Gastroesophageal sphincter (tissue), 4 donors: ENCODE results near the gene PDZD4. TPM values are rescaled to one million over a fixed set of nuclear protein-coding genes. Genes with fewer than 3 reads are reported as not detected.

Experiments
- ATAC-seq: fragments of 150-250 bp; one replicate; pipeline ENCODE4 v1.9.1; 2016; ENCODE audit warnings: mild to moderate bottlenecking, moderate library complexity
- H3K27ac ChIP-seq, 4 donors: fragments of 200-600 bp; sonication (generic) in 3 of 4; 1 replicate in 3 of 4; 2 replicates in 1 of 4; pipeline ENCODE4 v1.5.1; 2016 to 2019
- H3K27me3 ChIP-seq: fragments of 200-600 bp; sonication (generic); one replicate; pipeline ENCODE4 v1.5.1; 2019
- H3K36me3 ChIP-seq, 2 donors: fragments of 200-600 bp; sonication (generic); one replicate each; pipeline ENCODE4 v1.5.1; 2019; ENCODE audit warnings: control low read depth in 1 of 2
- H3K4me1 ChIP-seq, 3 donors: fragments of 200-600 bp; sonication (generic); 1 replicate in 2 of 3; 2 replicates in 1 of 3; pipeline ENCODE4 v1.5.1; 2016 to 2019; ENCODE audit warnings: control low read depth in 2 of 3
- H3K4me3 ChIP-seq, 2 donors: fragments of 200-600 bp; sonication (generic); one replicate each; pipeline ENCODE4 v1.5.1; 2019; ENCODE audit warnings: mild to moderate bottlenecking in 1 of 2, moderate library complexity in 1 of 2
- H3K9me3 ChIP-seq, 3 donors: fragments of 200-600 bp; sonication (generic); one replicate each; pipeline ENCODE4 v1.5.1; 2017 to 2019; ENCODE audit warnings: control low read depth in 2 of 3
- CTCF ChIP-seq, 4 experiments: fragments of 200-600 bp in 2 of 4; fragments of 450-650 bp in 2 of 4; sonication (generic) in 1 of 4; IDR thresholded peaks; one replicate each; pipeline ENCODE4 v1.5.1; 2017 to 2019; ENCODE audit warnings: antibody characterized with exemption in 4 of 4, mild to moderate bottlenecking in 2 of 4, moderate library complexity in 2 of 4
- EP300 ChIP-seq: sonication (generic); formaldehyde crosslinking; IDR thresholded peaks from one replicate; pipeline ENCODE4 v1.6.1; 2017; ENCODE audit warnings: antibody characterized with exemption, mild to moderate bottlenecking
- POLR2A ChIP-seq, 2 donors: fragments of 450-650 bp; IDR thresholded peaks; one replicate each; pipeline ENCODE4 v1.6.1; 2017; ENCODE audit warnings: antibody characterized with exemption in 2 of 2, mild to moderate bottlenecking in 2 of 2, moderate library complexity in 1 of 2
- POLR2AphosphoS5 ChIP-seq: sonication (generic); formaldehyde crosslinking; IDR thresholded peaks from one replicate; pipeline ENCODE4 v1.6.1; 2017; ENCODE audit warnings: antibody characterized with exemption
- WGBS, 2 donors: methylation state at CpG; one replicate each; pipeline ENCODE4 v1.1.5; 2018; ENCODE audit warnings: low coverage in 1 of 2; 5-methylcytosine and 5-hydroxymethylcytosine counted together
- total RNA-seq, 4 donors: library from RNA; depleted of rRNA; stranded (reverse); fragments of >200 nt; gene quantifications; one replicate each; pipeline ENCODE4 v1.1.0, GENCODE V29; 2016

The PDZD4 gene
- total RNA-seq, 4 donors from 2014 or later = 10.6 to 48.5 (median 26.4) TPM

- no peak overlapping the region for H3K27ac ChIP-seq
- no peaks in the 10 kb centered on the region for H3K36me3 ChIP-seq
- no peak overlapping the region for H3K4me3 ChIP-seq
- no CpG with 5 or more reads among the region's 14 CpGs for WGBS, 2 donors
- no peaks in the 10 kb centered on the region for H3K27me3 ChIP-seq
- no peaks in the 10 kb centered on the region for H3K9me3 ChIP-seq
- TF ChIP-seq CTCF (IDR thresholded peaks at IDR 0.05) = no peak
- H3K4me1 ChIP-seq = peaks cover 0 to 36% (median 4%) of the 10 kb centered on the region in 3 donors
- no peak for ATAC-seq
Observed at GRCh38 chrX:153762626-153763173, 67.6 kb downstream of the PDZD4 start.

GRCh38 chrX:153761863-153762262 lies 68.5 kb downstream of the PDZD4 start:
- TF ChIP-seq POLR2AphosphoS5 = no peak
- Histone ChIP-seq H3K4me3 (no peak overlapping the region), H3K27me3 (no peaks in the 10 kb centered on the region), H3K36me3 (no peaks in the 10 kb centered on the region), H3K27ac (no peak overlapping the region), H3K4me1 (peaks cover 0 to 28% (median 4%) of the 10 kb centered on the region in 3 donors), H3K9me3 (no peaks in the 10 kb centered on the region)
- ATAC-seq = no peak
- WGBS, 2 donors = 78 to 100% methylated on average over 1 to 6 of the region's 15 CpGs

GRCh38 chrX:153755136-153755535 lies 75.2 kb downstream of the PDZD4 start:
- H3K4me3 ChIP-seq = no peak overlapping the region
- no peaks in the 10 kb centered on the region for H3K9me3 ChIP-seq
- no peak overlapping the region for H3K27ac ChIP-seq
- no peaks in the 10 kb centered on the region for H3K36me3 ChIP-seq
- H3K27me3 ChIP-seq = no peaks in the 10 kb centered on the region
- ATAC-seq = no peak
- TF ChIP-seq EP300 (no peak), CTCF (IDR thresholded peaks at IDR 0.05) (no peak), POLR2A (IDR thresholded peaks at IDR 0.05) (no peak), POLR2AphosphoS5 (no peak)
- WGBS, 2 donors = 67 to 100% methylated on average over 1 of the region's 1 CpG
- H3K4me1 ChIP-seq = no peaks in the 10 kb centered on the region

Other genes with a start within 250 kb of the PDZD4 start
- 10 to 100 TPM; 30.7 to 57.7 (median 51.4) TPM for gene CCNQ, start 231.4 kb downstream of the PDZD4 start, total RNA-seq
- not detected for gene DUSP9, start 183.3 kb downstream of the PDZD4 start, total RNA-seq
- gene PNCK, start 156.7 kb downstream of the PDZD4 start, total RNA-seq = 10 to 100 TPM; 14.4 to 55.9 (median 30.1) TPM
- 10 to 100 TPM; 25.3 to 86.6 (median 37.9) TPM for gene SLC6A8, start 142.6 kb downstream of the PDZD4 start, total RNA-seq
- gene BCAP31, start 106.2 kb downstream of the PDZD4 start, total RNA-seq = 100 to 1,000 TPM in 2 of 4 donors, 10 to 100 TPM in 2; 76.1 to 125 (median 104) TPM
- 10 to 100 TPM; 14.4 to 38.8 (median 22.0) TPM for gene ABCD1, start 105.7 kb downstream of the PDZD4 start, total RNA-seq
- 10 to 100 TPM in 3 of 4 donors, 1 to 10 TPM in 1; 9.2 to 19.2 (median 16.8) TPM for gene PLXNB3, start 66.3 kb downstream of the PDZD4 start, total RNA-seq
- 1 to 10 TPM in 3 of 4 donors, not detected in 1; 3.0 to 4.7 (median 4.4) TPM for gene SRPK3, start 49.5 kb downstream of the PDZD4 start, total RNA-seq
- 100 to 1,000 TPM in 1 of 4 donors, 10 to 100 TPM in 3; 55.5 to 104 (median 59.7) TPM for gene IDH3G, start 36.2 kb downstream of the PDZD4 start, total RNA-seq
- gene SSR4, start 35.9 kb downstream of the PDZD4 start, total RNA-seq = 100 to 1,000 TPM in 2 of 4 donors, 10 to 100 TPM in 2; 75.8 to 126 (median 110) TPM
- gene L1CAM, start 55.6 kb upstream of the PDZD4 start, total RNA-seq = 10 to 100 TPM; 16.2 to 53.3 (median 26.7) TPM
- 1 to 10 TPM in 3 of 4 donors, under 1 TPM in 1; 0.81 to 7.9 (median 3.8) TPM for gene AVPR2, start 74.1 kb upstream of the PDZD4 start, total RNA-seq
- 10 to 100 TPM; 10.9 to 26.0 (median 18.1) TPM for gene ARHGAP4, start 95.7 kb upstream of the PDZD4 start, total RNA-seq
- 100 to 1,000 TPM in 1 of 4 donors, 10 to 100 TPM in 3; 68.3 to 103 (median 89.2) TPM for gene NAA10, start 104.5 kb upstream of the PDZD4 start, total RNA-seq
- 10 to 100 TPM in 3 of 4 donors, 1 to 10 TPM in 1; 8.1 to 15.0 (median 12.5) TPM for gene RENBP, start 114.1 kb upstream of the PDZD4 start, total RNA-seq
- gene HCFC1, start 141.3 kb upstream of the PDZD4 start, total RNA-seq = 10 to 100 TPM; 32.9 to 94.4 (median 43.1) TPM
- 1 to 10 TPM; 1.5 to 9.5 (median 5.4) TPM for gene TMEM187, start 142.2 kb upstream of the PDZD4 start, total RNA-seq
- gene IRAK1, start 189.4 kb upstream of the PDZD4 start, total RNA-seq = 10 to 100 TPM; 33.0 to 84.7 (median 41.6) TPM